Endometrial microvascular endothelial cells (primary cell): Measurements from ENCODE around the gene PDE11A. TPM values are rescaled to one million over a fixed set of nuclear protein-coding genes. Genes with fewer than 3 reads are reported as not detected.

Experiments used
- in situ Hi-C: cut with HindIII; loops from 2 replicates; pipeline ENCODE4 v1.10.0; 2017; ENCODE audit warnings: low sequenced_read_pairs, low pct_unique_long_range_greater_than_20kb; ENCODE audit errors: inconsistent ontology term
- total RNA-seq: library from RNA; depleted of rRNA; stranded (reverse); fragments of >200 nt; gene quantifications from one replicate; pipeline ENCODE4 v1.2.3, GENCODE V29; 2015; ENCODE audit errors: inconsistent ontology term

The PDE11A gene
- total RNA-seq, 1 donor from 2014 or later = 0.37 TPM

- in situ Hi-C loops = no loop called here
Observed at GRCh38 chr2:177611310-177611886, 461.2 kb downstream of the PDE11A start.

- in situ Hi-C loops = no loop called here
Observed at GRCh38 chr2:177610813-177611212, 461.8 kb downstream of the PDE11A start.

GRCh38 chr2:177606636-177607035 lies 465.9 kb downstream of the PDE11A start:
- in situ Hi-C loops = no loop called here

GRCh38 chr2:177604271-177605065 lies 468.1 kb downstream of the PDE11A start:
- in situ Hi-C loops = no loop called here

GRCh38 chr2:177603768-177604167 lies 468.8 kb downstream of the PDE11A start:
- in situ Hi-C loops = no loop called here

GRCh38 chr2:177603181-177603580 lies 469.4 kb downstream of the PDE11A start:
- in situ Hi-C loops = no loop called here

- in situ Hi-C loops = no loop called here
Observed at GRCh38 chr2:177602611-177603164, 469.9 kb downstream of the PDE11A start.

- in situ Hi-C loops = no loop called here
Observed at GRCh38 chr2:177600917-177601316, 471.7 kb downstream of the PDE11A start.

GRCh38 chr2:177599956-177600355 lies 472.6 kb downstream of the PDE11A start:
- in situ Hi-C loops = no loop called here

- in situ Hi-C loops = no loop called here
Observed at GRCh38 chr2:177599139-177599688, 473.4 kb downstream of the PDE11A start.

- in situ Hi-C loops = no loop called here
Observed at GRCh38 chr2:177598326-177599138, 474.0 kb downstream of the PDE11A start.

- in situ Hi-C loops = no loop called here
Observed at GRCh38 chr2:177597759-177598158, 474.8 kb downstream of the PDE11A start.

- in situ Hi-C loops = no loop called here
Observed at GRCh38 chr2:177596866-177597265, 475.7 kb downstream of the PDE11A start.

GRCh38 chr2:177595126-177595845 lies 477.3 kb downstream of the PDE11A start:
- in situ Hi-C loops = no loop called here

- in situ Hi-C loops = no loop called here
Observed at GRCh38 chr2:177593402-177593801, 479.2 kb downstream of the PDE11A start.

- in situ Hi-C loops = no loop called here
Observed at GRCh38 chr2:177592945-177593344, 479.6 kb downstream of the PDE11A start.

- in situ Hi-C loops = no loop called here
Observed at GRCh38 chr2:177592397-177592796, 480.2 kb downstream of the PDE11A start.

- in situ Hi-C loops = no loop called here
Observed at GRCh38 chr2:177589186-177589585, 483.4 kb downstream of the PDE11A start.

GRCh38 chr2:177588671-177589070 lies 483.9 kb downstream of the PDE11A start:
- in situ Hi-C loops = no loop called here
